HAP-1 (cell line): ENCODE measurements around the gene HINT3.
A peak's percentile ranks its signal among the peaks of the same experiment; 100 is the strongest.
"Not testable (repeated sequence)": the region's sequence is repeated elsewhere in the genome, so short reads cannot be mapped to it uniquely, and the experiment has no call there.

Experiments used
- DNase-seq, 2 experiments: peaks; one replicate each; pipeline ENCODE4 v3.0.0-alpha.2; 2016 to 2020; ENCODE audit warnings: low spot score in 2 of 2
- H3K27me3 ChIP-seq: fragments of 250-450 bp; sonication (Bioruptor Pico); 2 replicates; pipeline ENCODE4 v1.5.1; 2020; ENCODE audit warnings: low read depth, mild to moderate bottlenecking, moderate library complexity
- H3K36me3 ChIP-seq: fragments of 250-450 bp; sonication (Bioruptor Pico); replicated peaks from 2 replicates; pipeline ENCODE4 v1.5.1; 2020; ENCODE audit warnings: mild to moderate bottlenecking
- H3K4me1 ChIP-seq: fragments of 250-450 bp; sonication (Bioruptor Pico); 2 replicates; pipeline ENCODE4 v1.5.1; 2020; ENCODE audit warnings: mild to moderate bottlenecking
- H3K4me3 ChIP-seq: fragments of 250-450 bp; sonication (Bioruptor Pico); 2 replicates; pipeline ENCODE4 v1.5.1; 2020; ENCODE audit warnings: mild to moderate bottlenecking, moderate library complexity
- H3K9me3 ChIP-seq: fragments of 250-450 bp; sonication (Bioruptor Pico); 2 replicates; pipeline ENCODE4 v1.5.1; 2020; ENCODE audit warnings: mild to moderate bottlenecking, moderate library complexity
- in situ Hi-C: fragments of 300-500 bp; cut with MboI; formaldehyde crosslinking; loops from 3 replicates; pipeline ENCODE4 v1.14.3; 2020; ENCODE audit warnings: low sequenced_read_pairs, inconsistent platforms, mixed read lengths

The HINT3 gene

GRCh38 chr6:125944896-125945295 lies 11.7 kb upstream of the HINT3 start:
- Histone ChIP-seq H3K4me3 (no peak overlapping the region), H3K4me1 (no peaks in the 10 kb centered on the region; the same call in 1 of the 2 replicates), H3K36me3 (no peaks in the 10 kb centered on the region), H3K27me3 (no peaks in the 10 kb centered on the region; the same call in 1 of the 2 replicates), H3K9me3 (no peaks in the 10 kb centered on the region)
- in situ Hi-C loops, result no loop called here
- no peak for DNase-seq

GRCh38 chr6:125945378-125946141 lies 11.0 kb upstream of the HINT3 start:
- in situ Hi-C loops, result no loop called here
- H3K4me3 ChIP-seq, result no peak overlapping the region
- no peaks in the 10 kb centered on the region for H3K9me3 ChIP-seq
- no peaks in the 10 kb centered on the region for H3K36me3 ChIP-seq
- DNase-seq, result no peak
- H3K27me3 ChIP-seq, result no peaks in the 10 kb centered on the region; the same call in 1 of the 2 replicates
- no peaks in the 10 kb centered on the region for H3K4me1 ChIP-seq

GRCh38 chr6:125947615-125948014 lies 9.0 kb upstream of the HINT3 start:
- H3K4me1 ChIP-seq, result no peaks in the 10 kb centered on the region
- DNase-seq, result no peak

GRCh38 chr6:125948455-125948854 lies 8.1 kb upstream of the HINT3 start:
- no peaks in the 10 kb centered on the region for H3K27me3 ChIP-seq
- no peak overlapping the region for H3K4me3 ChIP-seq
- in situ Hi-C loops, result no loop called here
- no peaks in the 10 kb centered on the region for H3K4me1 ChIP-seq
- DNase-seq, result no peak
- no peaks in the 10 kb centered on the region for H3K36me3 ChIP-seq
- H3K9me3 ChIP-seq, result no peaks in the 10 kb centered on the region

More at GRCh38 chr6:125947615-125948014, 9.0 kb upstream of the HINT3 start:
- no peaks in the 10 kb centered on the region for H3K9me3 ChIP-seq
- no peak overlapping the region for H3K4me3 ChIP-seq
- in situ Hi-C loops, result no loop called here
- H3K27me3 ChIP-seq, result no peaks in the 10 kb centered on the region
- H3K36me3 ChIP-seq, result no peaks in the 10 kb centered on the region

- H3K36me3 ChIP-seq, result no peaks in the 10 kb centered on the region
- DNase-seq, result no peak
- no peaks in the 10 kb centered on the region for H3K27me3 ChIP-seq
- no peaks in the 10 kb centered on the region for H3K4me1 ChIP-seq
- no peak overlapping the region for H3K4me3 ChIP-seq
- in situ Hi-C loops, result no loop called here
- H3K9me3 ChIP-seq, result no peaks in the 10 kb centered on the region
These were observed 7.5 kb upstream of the HINT3 start for GRCh38 chr6:125949069-125949468.

GRCh38 chr6:125950293-125950692 lies 6.3 kb upstream of the HINT3 start:
- in situ Hi-C loops, result loop anchor here (10.0 kb wide), 1 partner anchor 165 kb away; no protein-coding TSS in a partner anchor
- DNase-seq, result no peak
- no peaks in the 10 kb centered on the region for H3K9me3 ChIP-seq
- no peaks in the 10 kb centered on the region for H3K4me1 ChIP-seq
- H3K4me3 ChIP-seq, result no peak overlapping the region
- H3K27me3 ChIP-seq, result no peaks in the 10 kb centered on the region
- no peaks in the 10 kb centered on the region for H3K36me3 ChIP-seq

- H3K36me3 ChIP-seq, H3K27me3 ChIP-seq, H3K4me3 ChIP-seq, H3K4me1 ChIP-seq, H3K9me3 ChIP-seq, DNase-seq: not testable (repeated sequence)
- in situ Hi-C loops, result loop anchor here (10.0 kb wide), 1 partner anchor 166 kb away; no protein-coding TSS in a partner anchor
These were observed 5.9 kb upstream of the HINT3 start for GRCh38 chr6:125950716-125951115.

- in situ Hi-C loops, result loop anchor here (10.0 kb wide), 1 partner anchor 167 kb away; no protein-coding TSS in a partner anchor
- Histone ChIP-seq H3K9me3 (no peaks in the 10 kb centered on the region), H3K4me1 (peaks cover 4% of the 10 kb centered on the region), H3K27me3 (no peaks in the 10 kb centered on the region), H3K36me3 (no peaks in the 10 kb centered on the region), H3K4me3 (no peak overlapping the region)
- no peak for DNase-seq
These were observed 5.2 kb upstream of the HINT3 start for GRCh38 chr6:125951323-125951722.

- no peaks in the 10 kb centered on the region for H3K27me3 ChIP-seq
- no peaks in the 10 kb centered on the region for H3K36me3 ChIP-seq
- H3K9me3 ChIP-seq, result no peaks in the 10 kb centered on the region
- H3K4me1 ChIP-seq, result peaks cover 5% of the 10 kb centered on the region
- DNase-seq, result peak in 1 of 2 experiments; percentile 22
- no peak overlapping the region for H3K4me3 ChIP-seq
- in situ Hi-C loops, result loop anchor here (10.0 kb wide), 1 partner anchor 168 kb away; no protein-coding TSS in a partner anchor
These were observed 3.6 kb upstream of the HINT3 start for GRCh38 chr6:125952764-125953501.

- H3K4me3 ChIP-seq, result no peak overlapping the region
These were observed 3.1 kb upstream of the HINT3 start for GRCh38 chr6:125953502-125953875.

GRCh38 chr6:125954735-125955339 lies 1.7 kb upstream of the HINT3 start:
- DNase-seq, result no peak
- in situ Hi-C loops, result loop anchor here (10.0 kb wide), 1 partner anchor 170 kb away; no protein-coding TSS in a partner anchor

More at GRCh38 chr6:125953502-125953875, 3.1 kb upstream of the HINT3 start:
- no peak for DNase-seq
- no peaks in the 10 kb centered on the region for H3K9me3 ChIP-seq
- H3K27me3 ChIP-seq, result no peaks in the 10 kb centered on the region
- in situ Hi-C loops, result loop anchor here (10.0 kb wide), 1 partner anchor 169 kb away; no protein-coding TSS in a partner anchor
- no peaks in the 10 kb centered on the region for H3K36me3 ChIP-seq
- H3K4me1 ChIP-seq, result peaks cover 8% of the 10 kb centered on the region

GRCh38 chr6:125955973-125956372 lies 597 bp upstream of the HINT3 start:
- Histone ChIP-seq H3K4me3 (peak overlapping the region; percentile 79), H3K27me3 (no peaks in the 10 kb centered on the region), H3K36me3 (no peaks in the 10 kb centered on the region; the same call in 1 of the 2 replicates), H3K9me3 (no peaks in the 10 kb centered on the region), H3K4me1 (peaks cover 12% of the 10 kb centered on the region)
- DNase-seq, result no peak
- in situ Hi-C loops, result loop anchor here (10.0 kb wide), 1 partner anchor 171 kb away; no protein-coding TSS in a partner anchor

More at GRCh38 chr6:125954735-125955339, 1.7 kb upstream of the HINT3 start:
- Histone ChIP-seq H3K9me3 (no peaks in the 10 kb centered on the region), H3K36me3 (no peaks in the 10 kb centered on the region), H3K4me3 (no peak overlapping the region), H3K4me1 (peaks cover 12% of the 10 kb centered on the region), H3K27me3 (no peaks in the 10 kb centered on the region)

GRCh38 chr6:125957391-125957693 lies 772 bp downstream of the HINT3 start:
- Histone ChIP-seq H3K27me3 (no peaks in the 10 kb centered on the region), H3K4me1 (peaks cover 12% of the 10 kb centered on the region), H3K36me3 (no peaks in the 10 kb centered on the region; the same call in 1 of the 2 replicates), H3K9me3 (no peaks in the 10 kb centered on the region), H3K4me3 (peak overlapping the region; percentile 79)
- no peak for DNase-seq
- in situ Hi-C loops, result loop anchor here (10.0 kb wide), 1 partner anchor 173 kb away; no protein-coding TSS in a partner anchor
